Left lung (tissue), 10 donors: Measurements from ENCODE around the gene PGGHG. TPM values are rescaled to one million over a fixed set of nuclear protein-coding genes. Genes with fewer than 3 reads are reported as not detected.

ENCODE experiments used
- ATAC-seq: fragments of 200-7000 bp; cut with Tn5 transposase; one replicate; pipeline ENCODE4 v1.9.1; 2020; ENCODE audit warnings: moderate library complexity
- DNase-seq, 4 donors: peaks; one replicate each; pipeline ENCODE4 v3.0.0-alpha.2; 2013 to 2020
- H3K27ac ChIP-seq, 2 donors: fragments of 200-600 bp; sonication (generic) in 1 of 2; one replicate each; pipeline versions ENCODE4 v1.5.0 to v1.8.0; 2020 to 2021
- H3K27me3 ChIP-seq, 2 donors: fragments of 200-600 bp; sonication (generic) in 1 of 2; one replicate each; pipeline versions ENCODE4 v1.5.0 to v1.8.0; 2020 to 2021
- H3K36me3 ChIP-seq, 2 donors: fragments of 200-600 bp; sonication (generic) in 1 of 2; one replicate each; pipeline versions ENCODE4 v1.5.0 to v1.8.0; 2020 to 2021
- H3K4me1 ChIP-seq, 2 donors: fragments of 200-600 bp; one replicate each; pipeline ENCODE4 v1.8.0; 2021
- H3K4me3 ChIP-seq, 2 donors: fragments of 200-600 bp; sonication (generic) in 1 of 2; one replicate each; pipeline versions ENCODE4 v1.5.0 to v1.8.0; 2020 to 2021; ENCODE audit warnings: mild to moderate bottlenecking in 1 of 2
- H3K9me3 ChIP-seq, 2 donors: fragments of 200-600 bp; sonication (generic) in 1 of 2; one replicate each; pipeline versions ENCODE4 v1.5.0 to v1.8.0; 2020 to 2021
- CTCF ChIP-seq, 2 donors: fragments of 200-600 bp; sonication (generic) in 1 of 2; IDR thresholded peaks; one replicate each; pipeline versions ENCODE4 v1.5.0 to v1.8.0; 2021; ENCODE audit warnings: antibody characterized with exemption in 2 of 2
- intact Hi-C, 2 donors: fragments of 100-400 bp; cut with DNase I; formaldehyde crosslinking; loops; one replicate each; pipeline versions ENCODE4 v1.11.2 to v1.14.2; 2022
- polyA plus RNA-seq, 6 donors: library from polyadenylated mRNA; unstranded; fragments of 120-200 nt; gene quantifications; one replicate each; pipeline ENCODE4 v1.2.1, GENCODE V29; 2013; ENCODE audit not compliant: insufficient read length in 6 of 6
- total RNA-seq, 2 donors: library from RNA; stranded (reverse); fragmentation: NEBNext Ultra II Directional; extraction: Animal tissue kit (Norgen Biotek cat#: 25700); gene quantifications; one replicate each; pipeline ENCODE4 v1.2.1, GENCODE V29; 2021
- donor health status: DM: no; HTN: yes; CAD: no.
- donor health status: DM: no; HTN: no; CAD: no.

The PGGHG gene
- total and polyA plus RNA-seq, 8 donors = 14.2 to 75.3 (median 21.0) TPM

GRCh38 chr11:249062-249461, 39.9 kb upstream of the PGGHG start:
- intact Hi-C loops = no loop called here
- no peak for ATAC-seq

GRCh38 chr11:250274-250673, 38.7 kb upstream of the PGGHG start:
- no peaks in the 10 kb centered on the region for H3K9me3 ChIP-seq
- no peak overlapping the region for H3K27ac ChIP-seq
- no peak for TF ChIP-seq CTCF (IDR thresholded peaks at IDR 0.05)
- ATAC-seq (no peak), DNase-seq (no peak)
- H3K27me3 ChIP-seq = no peaks in the 10 kb centered on the region
- no peak overlapping the region for H3K4me3 ChIP-seq
- intact Hi-C loops = no loop called here
- H3K4me1 ChIP-seq = no peaks in the 10 kb centered on the region
- H3K36me3 ChIP-seq = peaks cover 0 to 84% of the 10 kb centered on the region in 2 donors

More at GRCh38 chr11:249062-249461, 39.9 kb upstream of the PGGHG start:
- Histone ChIP-seq H3K27me3 (no peaks in the 10 kb centered on the region), H3K36me3 (peaks cover 0 to 96% of the 10 kb centered on the region in 2 donors), H3K9me3 (no peaks in the 10 kb centered on the region), H3K4me1 (no peaks in the 10 kb centered on the region), H3K4me3 (no peak overlapping the region), H3K27ac (no peak overlapping the region)
- DNase-seq = no peak
- TF ChIP-seq CTCF (IDR thresholded peaks at IDR 0.05) = no peak

GRCh38 chr11:250740-251299, 38.1 kb upstream of the PGGHG start:
- peak in 1 of 4 donors; percentile 48 for DNase-seq
- H3K27ac ChIP-seq = no peak overlapping the region

GRCh38 chr11:251550-251949, 37.4 kb upstream of the PGGHG start:
- Histone ChIP-seq H3K4me3 (no peak overlapping the region), H3K27me3 (no peaks in the 10 kb centered on the region), H3K27ac (no peak overlapping the region), H3K9me3 (no peaks in the 10 kb centered on the region), H3K4me1 (no peaks in the 10 kb centered on the region), H3K36me3 (peaks cover 0 to 73% of the 10 kb centered on the region in 2 donors)
- TF ChIP-seq CTCF (IDR thresholded peaks at IDR 0.05) = no peak
- no peak for DNase-seq
- intact Hi-C loops = no loop called here
- ATAC-seq = no peak

More at GRCh38 chr11:250740-251299, 38.1 kb upstream of the PGGHG start:
- H3K36me3 ChIP-seq = peaks cover 0 to 81% of the 10 kb centered on the region in 2 donors
- peak; percentile 89 for ATAC-seq
- no peaks in the 10 kb centered on the region for H3K9me3 ChIP-seq
- no peaks in the 10 kb centered on the region for H3K27me3 ChIP-seq
- intact Hi-C loops = no loop called here
- peak; percentile 33 to 68 for TF ChIP-seq CTCF (IDR thresholded peaks at IDR 0.05)
- H3K4me3 ChIP-seq = no peak overlapping the region
- H3K4me1 ChIP-seq = no peaks in the 10 kb centered on the region

GRCh38 chr11:252666-253065, 36.3 kb upstream of the PGGHG start:
- no peak for TF ChIP-seq CTCF (IDR thresholded peaks at IDR 0.05)
- intact Hi-C loops = no loop called here
- DNase-seq (no peak), ATAC-seq (no peak)
- Histone ChIP-seq H3K4me3 (no peak overlapping the region), H3K36me3 (peaks cover 0 to 62% of the 10 kb centered on the region in 2 donors), H3K4me1 (no peaks in the 10 kb centered on the region), H3K27me3 (no peaks in the 10 kb centered on the region), H3K27ac (no peak overlapping the region), H3K9me3 (no peaks in the 10 kb centered on the region)
